PFSK-1 (cell line): ENCODE data around the gene POLE2. TPM values are rescaled to one million over a fixed set of nuclear protein-coding genes. Genes with fewer than 3 reads are reported as not detected.
A peak's percentile ranks its signal among the peaks of the same experiment; 100 is the strongest.

ENCODE experiments used
- FOXP2 ChIP-seq: optimal IDR thresholded peaks from 2 replicates; pipeline ENCODE3; 2011; ENCODE audit warnings: borderline replicate concordance, control low read depth, inconsistent platforms; ENCODE audit not compliant: insufficient read depth; ENCODE audit errors: extremely low read length, extremely low read depth
- POLR2AphosphoS5 ChIP-seq: IDR thresholded peaks from 2 replicates; pipeline ENCODE4 v1.6.1; 2012; ENCODE audit warnings: low read depth, mild to moderate bottlenecking, control low read depth, low read length, moderate library complexity
- REST ChIP-seq, 2 experiments: IDR thresholded peaks; 2 replicates each; pipeline versions ENCODE4 v1.6.1 to v1.8.0; 2011 to 2012; ENCODE audit warnings: low read depth in 2 of 2, low read length in 2 of 2, control low read depth in 1 of 2, inconsistent platforms in 1 of 2, mild to moderate bottlenecking in 1 of 2, moderate library complexity in 1 of 2; ENCODE audit not compliant: insufficient read depth in 1 of 2
- SIN3A ChIP-seq: IDR thresholded peaks from 2 replicates; pipeline ENCODE4 v1.6.1; 2012; ENCODE audit warnings: mild to moderate bottlenecking, low read length, moderate library complexity, borderline replicate concordance; ENCODE audit not compliant: insufficient read depth
- TAF1 ChIP-seq: IDR thresholded peaks from 2 replicates; pipeline ENCODE4 v1.6.1; 2012; ENCODE audit warnings: low read length, control low read depth, borderline replicate concordance; ENCODE audit not compliant: insufficient read depth
- polyA plus RNA-seq: library from polyadenylated mRNA; unstranded; fragments of >200 nt; gene quantifications from one replicate; pipeline ENCODE4 v1.2.1, GENCODE V29; 2012; ENCODE audit warnings: low read depth, missing spikeins; ENCODE audit not compliant: insufficient read length

POLE2 gene
- 4.1 TPM for polyA plus RNA-seq

GRCh38 chr14:49687942-49688700 is at the start of gene POLE2:
TSS of gene POLE2 (minus strand) at chr14:49688214. CDS start at chr14:49688203, 11 bp downstream.
- TF ChIP-seq REST (IDR thresholded peaks at IDR 0.05; ENCODE audit: insufficient read depth in 1 of 2, low read depth in 2 of 2, low read length in 2 of 2) (no peak), FOXP2 (no peak), TAF1 (peak; percentile 72; the same call in 1 of the 2 replicates), POLR2AphosphoS5 (peak; percentile 72)

GRCh38 chr14:49733836-49734235 is 45.8 kb upstream of the POLE2 start:
- no peak for TF ChIP-seq TAF1
- no peak for TF ChIP-seq POLR2AphosphoS5
- TF ChIP-seq REST (IDR thresholded peaks at IDR 0.05; ENCODE audit: insufficient read depth in 1 of 2, low read depth in 2 of 2, low read length in 2 of 2) = no peak
- no peak for TF ChIP-seq SIN3A
- no peak for TF ChIP-seq FOXP2

GRCh38 chr14:49732896-49733295 is 44.9 kb upstream of the POLE2 start:
- no peak for TF ChIP-seq FOXP2
- no peak for TF ChIP-seq TAF1
- TF ChIP-seq REST (IDR thresholded peaks at IDR 0.05; ENCODE audit: insufficient read depth in 1 of 2, low read depth in 2 of 2, low read length in 2 of 2) = no peak
- TF ChIP-seq POLR2AphosphoS5 = no peak
- TF ChIP-seq SIN3A = no peak

- TF ChIP-seq POLR2AphosphoS5 (no peak), FOXP2 (no peak), SIN3A (no peak), TAF1 (no peak), REST (IDR thresholded peaks at IDR 0.05; ENCODE audit: insufficient read depth in 1 of 2, low read depth in 2 of 2, low read length in 2 of 2) (no peak)
These were observed 39.2 kb upstream of the POLE2 start for GRCh38 chr14:49727171-49727570.
